Tongue (tissue), 2 donors: Measurements from ENCODE around the gene VEGFC. TPM values are rescaled to one million over a fixed set of nuclear protein-coding genes. Genes with fewer than 3 reads are reported as not detected.

Experiments
- DNase-seq: peaks from one replicate; pipeline ENCODE4 v3.0.0-alpha.2; 2015
- total RNA-seq: library from RNA; depleted of rRNA; stranded (reverse); fragments of >200 nt; gene quantifications from one replicate; pipeline ENCODE4 v1.2.3, GENCODE V29; 2014

The VEGFC gene
- total RNA-seq: 8.7 TPM

- peak; percentile 75 for DNase-seq
Observed at GRCh38 chr4:176792326-176793059, at the start of gene VEGFC. Gene VEGFC (minus strand): TSS chr4:176792922. CDS start chr4:176792311, 611 bp downstream.

GRCh38 chr4:176841711-176842112, 49.0 kb upstream of the VEGFC start:
- DNase-seq: no peak

GRCh38 chr4:176840166-176840565, 47.4 kb upstream of the VEGFC start:
- DNase-seq: no peak

- DNase-seq: no peak
Observed at GRCh38 chr4:176839656-176840055, 46.9 kb upstream of the VEGFC start.

DNA sequence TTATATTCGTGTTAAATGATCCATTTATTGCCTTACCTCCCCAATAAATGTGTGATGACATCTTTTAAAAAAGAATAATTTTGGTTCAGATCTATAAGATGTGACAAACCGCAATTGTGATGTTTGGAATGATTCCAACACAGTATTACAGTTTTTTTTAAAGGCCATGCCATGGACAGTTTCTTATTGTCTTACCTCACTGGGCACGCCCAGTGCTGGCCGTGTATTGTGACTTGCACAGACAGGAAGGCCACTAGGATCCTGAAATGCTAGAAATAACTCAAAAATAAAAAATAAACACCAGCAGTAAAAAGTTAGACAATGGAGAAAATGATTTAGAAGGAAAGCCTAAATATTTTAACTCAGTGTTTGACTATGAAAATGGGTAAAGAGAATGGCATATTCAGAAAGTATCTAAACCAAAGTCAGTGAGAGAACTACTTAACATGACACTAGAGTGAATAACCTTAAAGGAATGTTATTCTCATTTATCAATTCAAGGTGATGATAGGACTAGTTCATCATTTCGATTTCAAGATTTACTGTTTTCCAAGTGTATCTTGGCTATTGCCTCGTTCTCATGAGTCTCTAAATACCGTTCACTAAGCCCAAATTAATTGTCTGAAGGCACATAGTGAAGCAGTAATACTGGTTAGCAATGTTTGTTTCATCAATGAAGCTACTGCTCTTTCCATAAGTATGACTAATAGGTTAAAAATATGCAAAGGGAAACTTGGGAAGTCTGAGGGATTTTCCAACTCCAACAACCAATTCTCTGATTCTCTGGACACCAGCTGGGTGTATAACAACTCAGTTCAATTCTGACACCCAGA, 46.1 kb upstream of the VEGFC start:
- no peak for DNase-seq

GRCh38 chr4:176837169-176837895, 44.6 kb upstream of the VEGFC start:
- no peak for DNase-seq

DNA sequence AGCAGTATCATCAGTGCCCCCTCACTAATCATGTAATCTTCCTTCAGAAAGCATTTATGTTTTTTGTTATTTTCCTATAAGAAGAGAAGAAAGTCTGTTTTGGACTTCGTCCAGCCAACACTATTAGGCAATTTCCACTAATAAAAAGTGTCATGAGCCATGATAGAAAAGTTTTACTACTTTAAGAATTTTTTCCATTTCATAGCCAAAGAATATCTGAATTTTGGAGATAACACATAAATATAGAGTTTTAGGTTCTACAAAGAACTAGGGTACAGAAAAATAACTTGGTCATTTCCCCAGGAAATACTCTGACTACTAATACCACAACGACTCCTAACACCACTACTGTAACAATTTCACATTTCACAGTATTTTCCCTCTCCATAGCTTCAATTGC, 41.8 kb upstream of the VEGFC start:
- no peak for DNase-seq

- DNase-seq: peak; percentile 71
Observed at GRCh38 chr4:176833400-176834175, 40.9 kb upstream of the VEGFC start.

- DNase-seq: peak; percentile 11
Observed at GRCh38 chr4:176830971-176831370, 38.2 kb upstream of the VEGFC start.

DNA sequence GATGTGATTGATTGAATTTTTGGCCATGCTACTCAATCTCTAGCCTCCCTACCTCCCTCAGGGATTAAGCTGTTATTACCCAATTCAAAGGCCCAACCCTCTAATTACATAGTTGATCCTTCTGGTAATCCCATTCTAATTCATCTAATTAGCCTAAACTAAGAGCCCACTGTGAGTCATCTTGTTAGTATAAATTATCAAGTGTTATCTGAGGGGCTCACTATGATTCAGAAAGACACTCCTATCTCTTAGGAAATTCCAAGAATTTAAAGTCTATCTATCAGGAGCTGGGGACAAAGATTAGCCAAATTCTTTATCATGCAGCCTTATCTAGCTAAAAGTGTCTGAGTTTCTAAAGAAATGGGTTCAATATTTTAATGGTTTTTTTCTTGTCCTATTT, 32.9 kb upstream of the VEGFC start:
- no peak for DNase-seq

- DNase-seq: no peak
Observed at GRCh38 chr4:176824645-176825366, 32.1 kb upstream of the VEGFC start.

GRCh38 chr4:176818531-176818930, 25.8 kb upstream of the VEGFC start:
- DNase-seq: no peak

DNA sequence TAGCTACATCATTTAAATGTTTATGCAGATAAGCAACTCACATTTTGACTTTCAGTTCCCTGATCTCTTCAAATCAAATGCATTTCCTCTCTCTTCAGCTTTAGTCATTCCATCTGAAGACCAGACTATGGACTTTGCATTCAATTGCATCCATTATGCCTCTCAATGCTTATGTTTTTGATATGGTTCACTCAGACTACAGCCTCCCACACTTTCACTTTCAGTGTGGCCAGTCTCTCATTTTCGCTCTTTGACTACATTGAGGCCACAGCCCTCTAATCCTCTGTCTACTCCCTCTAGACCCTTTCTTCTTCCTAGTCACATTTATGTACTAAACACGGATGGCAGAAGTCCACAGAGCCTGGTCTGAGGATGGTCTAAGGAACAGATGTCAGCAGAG, 24.5 kb upstream of the VEGFC start:
- DNase-seq: no peak

GRCh38 chr4:176814770-176815169, 22.0 kb upstream of the VEGFC start:
- no peak for DNase-seq

- DNase-seq: no peak
Observed at GRCh38 chr4:176810481-176811249, 17.9 kb upstream of the VEGFC start.

DNA sequence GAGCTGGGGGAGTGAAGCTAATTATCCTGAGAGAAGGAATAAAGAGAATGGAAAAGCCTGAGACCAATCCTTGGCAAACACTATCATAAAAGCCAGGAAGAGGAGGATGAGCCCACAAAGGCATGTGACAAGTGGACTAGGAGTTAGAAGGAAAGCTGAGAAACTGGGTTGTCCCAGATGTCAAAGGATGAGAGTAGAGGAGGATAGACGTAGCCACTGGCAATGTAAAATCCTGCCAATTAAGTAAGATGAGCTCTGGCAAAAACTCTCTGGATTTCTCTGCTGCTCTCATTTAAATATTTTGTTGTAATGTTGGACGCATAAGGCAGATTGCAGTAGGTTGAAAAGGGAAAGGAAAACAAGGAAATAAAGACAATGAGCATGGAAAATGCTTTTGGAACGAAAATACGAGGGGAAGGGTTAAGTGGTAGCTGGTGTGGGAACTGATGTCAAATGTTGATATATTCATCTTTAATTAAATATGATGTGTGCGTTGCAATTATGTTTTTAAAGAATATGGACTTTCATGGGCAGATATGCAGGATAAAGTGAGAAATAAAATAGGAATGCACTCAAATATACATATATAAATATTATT, 14.2 kb upstream of the VEGFC start:
- no peak for DNase-seq

DNA sequence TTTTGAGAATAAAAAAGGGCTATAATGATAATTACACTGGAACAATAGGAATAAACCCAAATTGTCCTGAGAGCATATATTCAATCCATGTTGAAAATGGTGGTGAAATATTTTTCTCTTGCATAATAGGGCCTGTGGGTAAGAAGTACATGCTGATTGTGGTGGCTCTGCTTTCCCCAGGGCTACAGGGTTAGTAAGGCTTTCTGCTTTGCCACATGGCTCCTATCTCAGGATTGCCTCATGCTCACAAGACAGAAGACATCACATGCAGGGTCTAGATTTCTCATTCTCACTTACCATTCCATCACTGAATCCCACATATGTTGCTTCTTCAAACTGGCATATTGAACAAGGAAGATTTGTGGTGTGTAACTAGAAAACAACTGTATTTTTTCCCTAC, 12.4 kb upstream of the VEGFC start:
- DNase-seq: no peak

GRCh38 chr4:176800891-176801534, 8.3 kb upstream of the VEGFC start:
- no peak for DNase-seq

DNA sequence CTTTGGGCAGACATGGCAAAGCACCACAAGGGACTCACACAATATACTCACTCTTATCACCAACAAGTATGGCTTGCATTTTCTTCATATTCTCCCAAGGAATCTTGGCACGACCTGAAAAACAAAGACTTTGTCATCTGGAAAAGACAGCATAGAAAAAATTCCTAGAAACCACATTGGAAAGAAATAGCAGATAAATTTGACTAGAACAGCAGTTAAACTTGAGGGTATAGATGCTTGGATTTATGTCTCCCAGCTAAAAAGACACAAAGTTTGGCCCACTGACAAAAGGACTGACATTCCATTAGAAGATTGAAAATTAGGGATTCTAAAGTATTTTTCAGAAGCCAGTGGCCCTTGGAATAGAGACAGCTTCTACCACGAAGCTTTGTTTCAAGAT, 6.9 kb upstream of the VEGFC start:
- no peak for DNase-seq

- DNase-seq: no peak
Observed at GRCh38 chr4:176798540-176798939, 5.8 kb upstream of the VEGFC start.
